ENCODE data around the gene ZBTB20.

- no peak for TF ChIP-seq CTCF (IDR thresholded peaks at IDR 0.05)
- TF ChIP-seq POLR2A (IDR thresholded peaks at IDR 0.05) = no peak
Observed at GRCh38 chr3:114839476-114839875, 307.6 kb downstream of the ZBTB20 start.
